ENCODE measurements around the gene ZNF121.

The ZNF121 gene

GRCh38 chr19:9538183-9539058 lies 45.9 kb downstream of the ZNF121 start, which contains the start of gene ZNF426:
Gene ZNF426, minus strand, starts transcription at chr19:9538645. Its CDS starts 2,413 bp downstream, at chr19:9536232.
- peak; percentile 83 for DNase-seq

GRCh38 chr19:9535934-9536333 lies 48.4 kb downstream of the ZNF121 start:
- DNase-seq, result no peak

- no peak for DNase-seq
Observed at GRCh38 chr19:9531933-9532332, 52.4 kb downstream of the ZNF121 start.

GRCh38 chr19:9528757-9529336 lies 55.5 kb downstream of the ZNF121 start:
- no peak for DNase-seq

GRCh38 chr19:9523885-9524474 lies 60.3 kb downstream of the ZNF121 start:
- DNase-seq, result no peak
